HepG2 (cell line): Measurements from ENCODE around the gene CCDC57. TPM values are rescaled to one million over a fixed set of nuclear protein-coding genes. Genes with fewer than 3 reads are reported as not detected.
A peak's percentile ranks its signal among the peaks of the same experiment; 100 is the strongest.

Experiments used
- CENPT ChIP-seq: sonication (generic); formaldehyde crosslinking; IDR thresholded peaks from 2 replicates; pipeline ENCODE4 v1.8.0; 2022; ENCODE audit warnings: low read depth, mild to moderate bottlenecking, moderate library complexity, missing genetic modification reagents
- JUN ChIP-seq: sonication (generic); formaldehyde crosslinking; IDR thresholded peaks from 2 replicates; pipeline ENCODE4 v1.4.0; 2020; ENCODE audit warnings: mild to moderate bottlenecking, missing genetic modification reagents
- RCOR2 ChIP-seq: IDR thresholded peaks from 2 replicates; pipeline ENCODE4 v1.6.1; 2016; ENCODE audit warnings: missing biosample characterization, missing genetic modification reagents
- RFX3 ChIP-seq: IDR thresholded peaks from 2 replicates; pipeline ENCODE4 v1.6.1; 2016; ENCODE audit warnings: missing biosample characterization, missing genetic modification reagents
- SIX4 ChIP-seq: sonication (generic); formaldehyde crosslinking; IDR thresholded peaks from 2 replicates; pipeline ENCODE4 v1.4.0; 2020; ENCODE audit warnings: missing genetic modification reagents
- ZBTB21 ChIP-seq: sonication (generic); formaldehyde crosslinking; IDR thresholded peaks from 2 replicates; pipeline ENCODE4 v1.4.0; 2020; ENCODE audit warnings: missing genetic modification reagents
- ZFP36L1 ChIP-seq: sonication (generic); formaldehyde crosslinking; IDR thresholded peaks from 2 replicates; pipeline ENCODE4 v1.8.0; 2022; ENCODE audit warnings: mild to moderate bottlenecking, missing genetic modification reagents, moderate library complexity
- ZNF17 ChIP-seq: sonication (generic); formaldehyde crosslinking; IDR thresholded peaks from 2 replicates; pipeline ENCODE4 v1.5.0; 2020; ENCODE audit warnings: mild to moderate bottlenecking, missing genetic modification reagents
- ZNF225 ChIP-seq: sonication (generic); formaldehyde crosslinking; IDR thresholded peaks from 2 replicates; pipeline ENCODE4 v1.4.0; 2020; ENCODE audit warnings: mild to moderate bottlenecking, missing genetic modification reagents
- ZNF337 ChIP-seq: sonication (generic); formaldehyde crosslinking; IDR thresholded peaks from 2 replicates; pipeline ENCODE4 v1.5.1; 2020; ENCODE audit warnings: missing genetic modification reagents, low read depth, mild to moderate bottlenecking, borderline replicate concordance
- ZNF430 ChIP-seq: sonication (generic); formaldehyde crosslinking; IDR thresholded peaks from 2 replicates; pipeline ENCODE4 v1.9.0; 2021; ENCODE audit warnings: mild to moderate bottlenecking, missing genetic modification reagents
- ZNF446 ChIP-seq: sonication (generic); formaldehyde crosslinking; IDR thresholded peaks from 2 replicates; pipeline ENCODE4 v1.5.0; 2020; ENCODE audit warnings: mild to moderate bottlenecking, missing genetic modification reagents
- ZNF670 ChIP-seq: sonication (generic); formaldehyde crosslinking; IDR thresholded peaks from 2 replicates; pipeline ENCODE4 v1.8.0; 2022; ENCODE audit warnings: mild to moderate bottlenecking, missing genetic modification reagents, borderline replicate concordance
- polyA plus RNA-seq, 8 experiments: library from polyadenylated mRNA; depleted of rRNA in 3 of 8; stranded (reverse) in 7 of 8; unstranded in 1 of 8; fragments of >200 nt; fragmentation: Illumina TruSeq in 4 of 8; extraction: Trizol in 4 of 8; gene quantifications; 2 replicates each; pipeline versions ENCODE4 v1.2.1 to v1.2.3, GENCODE V29; 2011 to 2016; ENCODE audit warnings: low read depth in 4 of 8, missing spikeins in 1 of 8, mixed read lengths in 1 of 8; ENCODE audit not compliant: insufficient read depth in 1 of 8
- total RNA-seq, 5 experiments: library from RNA; depleted of rRNA; stranded (reverse); fragments of >200 nt; fragmentation: Illumina TruSeq; extraction: Trizol; gene quantifications; 2 replicates each; pipeline ENCODE4 v1.2.3, GENCODE V29; 2016; ENCODE audit warnings: low read depth in 1 of 5
- TF ChIP-seq, protein P1 (sequence below): sonication (generic); formaldehyde crosslinking; IDR thresholded peaks from 2 replicates; pipeline ENCODE4 v1.4.0; 2020; ENCODE audit warnings: mild to moderate bottlenecking, missing genetic modification reagents, borderline replicate concordance
- TF ChIP-seq, protein P2 (sequence below): sonication (generic); formaldehyde crosslinking; IDR thresholded peaks from 2 replicates; pipeline ENCODE4 v1.5.1; 2020; ENCODE audit warnings: mild to moderate bottlenecking, missing genetic modification reagents, moderate library complexity
- TF ChIP-seq, protein P3 (sequence below): sonication (generic); formaldehyde crosslinking; IDR thresholded peaks from 2 replicates; pipeline ENCODE4 v1.5.0; 2020; ENCODE audit warnings: missing genetic modification reagents, mild to moderate bottlenecking, borderline replicate concordance
- TF ChIP-seq, protein P4 (sequence below): IDR thresholded peaks from 2 replicates; pipeline ENCODE4 v1.6.1; 2016; ENCODE audit warnings: control low read depth
- TF ChIP-seq, protein P5 (sequence below): sonication (generic); formaldehyde crosslinking; IDR thresholded peaks from 2 replicates; pipeline ENCODE4 v1.4.0; 2020; ENCODE audit warnings: missing genetic modification reagents
- TF ChIP-seq, protein P6 (sequence below): IDR thresholded peaks from 2 replicates; pipeline ENCODE4 v1.6.1; 2016; ENCODE audit warnings: mild to moderate bottlenecking

Gene CCDC57
- total and polyA plus RNA-seq, 2 of the 13 experiments (the other 11 are each of a cell fraction or from before 2014, with no cell fraction given): 59.3 to 59.9 TPM

DNA sequence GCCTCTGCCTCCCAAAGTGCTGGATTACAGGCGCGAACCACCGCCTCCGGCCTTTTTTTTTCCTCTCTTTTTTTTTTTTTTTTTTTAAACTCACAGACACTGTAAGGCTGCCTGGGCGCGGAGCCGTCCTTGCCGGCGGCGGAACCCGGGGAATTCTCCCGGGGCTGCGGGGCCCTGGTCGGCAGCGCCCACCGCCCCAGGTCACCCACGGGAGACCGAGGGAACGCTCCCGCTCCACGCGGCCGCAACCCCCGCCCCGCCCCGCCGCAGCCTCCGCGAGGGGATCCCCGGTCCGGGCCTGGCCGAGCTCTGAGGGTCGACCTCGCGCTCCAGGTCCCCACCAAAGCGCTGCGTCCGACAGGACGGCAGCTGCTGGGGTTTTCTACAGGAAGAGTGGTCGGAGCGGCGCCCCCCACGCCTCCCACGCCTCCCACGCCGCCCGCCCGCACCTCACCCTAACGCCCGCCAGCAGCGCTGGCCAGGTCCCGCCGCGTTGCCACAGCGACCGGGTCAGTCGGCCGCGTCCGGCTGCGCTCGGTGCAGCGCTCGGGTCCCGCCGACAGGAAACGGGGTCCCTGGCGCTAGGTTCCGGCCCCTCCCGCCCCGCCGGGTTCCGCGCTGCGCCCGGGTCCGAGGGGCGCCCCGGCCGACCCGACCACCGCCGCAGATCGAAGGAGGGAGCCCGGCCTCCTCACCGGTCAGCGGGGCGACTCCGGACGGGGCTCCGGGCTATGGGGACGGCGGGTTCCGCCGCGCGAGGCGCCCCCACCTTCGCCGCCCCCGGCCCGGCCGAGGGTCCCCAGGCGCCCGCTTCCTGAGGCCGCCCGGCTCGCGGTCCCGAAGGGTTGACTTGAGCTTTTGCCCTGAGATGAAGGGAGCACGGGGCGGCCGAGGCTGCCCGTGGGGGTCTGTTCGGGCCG is at the start of gene CCDC57 (continued):
- TF ChIP-seq ZNF670 (CRISPR knock-in tag): peak; percentile 15; the same call in 1 of the 2 replicates
- TF ChIP-seq, protein P1, sequence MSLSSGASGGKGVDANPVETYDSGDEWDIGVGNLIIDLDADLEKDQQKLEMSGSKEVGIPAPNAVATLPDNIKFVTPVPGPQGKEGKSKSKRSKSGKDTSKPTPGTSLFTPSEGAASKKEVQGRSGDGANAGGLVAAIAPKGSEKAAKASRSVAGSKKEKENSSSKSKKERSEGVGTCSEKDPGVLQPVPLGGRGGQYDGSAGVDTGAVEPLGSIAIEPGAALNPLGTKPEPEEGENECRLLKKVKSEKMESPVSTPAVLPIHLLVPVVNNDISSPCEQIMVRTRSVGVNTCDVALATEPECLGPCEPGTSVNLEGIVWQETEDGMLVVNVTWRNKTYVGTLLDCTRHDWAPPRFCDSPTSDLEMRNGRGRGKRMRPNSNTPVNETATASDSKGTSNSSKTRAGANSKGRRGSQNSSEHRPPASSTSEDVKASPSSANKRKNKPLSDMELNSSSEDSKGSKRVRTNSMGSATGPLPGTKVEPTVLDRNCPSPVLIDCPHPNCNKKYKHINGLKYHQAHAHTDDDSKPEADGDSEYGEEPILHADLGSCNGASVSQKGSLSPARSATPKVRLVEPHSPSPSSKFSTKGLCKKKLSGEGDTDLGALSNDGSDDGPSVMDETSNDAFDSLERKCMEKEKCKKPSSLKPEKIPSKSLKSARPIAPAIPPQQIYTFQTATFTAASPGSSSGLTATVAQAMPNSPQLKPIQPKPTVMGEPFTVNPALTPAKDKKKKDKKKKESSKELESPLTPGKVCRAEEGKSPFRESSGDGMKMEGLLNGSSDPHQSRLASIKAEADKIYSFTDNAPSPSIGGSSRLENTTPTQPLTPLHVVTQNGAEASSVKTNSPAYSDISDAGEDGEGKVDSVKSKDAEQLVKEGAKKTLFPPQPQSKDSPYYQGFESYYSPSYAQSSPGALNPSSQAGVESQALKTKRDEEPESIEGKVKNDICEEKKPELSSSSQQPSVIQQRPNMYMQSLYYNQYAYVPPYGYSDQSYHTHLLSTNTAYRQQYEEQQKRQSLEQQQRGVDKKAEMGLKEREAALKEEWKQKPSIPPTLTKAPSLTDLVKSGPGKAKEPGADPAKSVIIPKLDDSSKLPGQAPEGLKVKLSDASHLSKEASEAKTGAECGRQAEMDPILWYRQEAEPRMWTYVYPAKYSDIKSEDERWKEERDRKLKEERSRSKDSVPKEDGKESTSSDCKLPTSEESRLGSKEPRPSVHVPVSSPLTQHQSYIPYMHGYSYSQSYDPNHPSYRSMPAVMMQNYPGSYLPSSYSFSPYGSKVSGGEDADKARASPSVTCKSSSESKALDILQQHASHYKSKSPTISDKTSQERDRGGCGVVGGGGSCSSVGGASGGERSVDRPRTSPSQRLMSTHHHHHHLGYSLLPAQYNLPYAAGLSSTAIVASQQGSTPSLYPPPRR (CRISPR knock-in tag): no peak
- TF ChIP-seq RFX3: peak; percentile 84
- TF ChIP-seq ZNF225 (CRISPR knock-in tag): 0 out of 2 replicates have a peak, but pooled peaks have one; percentile 74
- TF ChIP-seq, protein P2, sequence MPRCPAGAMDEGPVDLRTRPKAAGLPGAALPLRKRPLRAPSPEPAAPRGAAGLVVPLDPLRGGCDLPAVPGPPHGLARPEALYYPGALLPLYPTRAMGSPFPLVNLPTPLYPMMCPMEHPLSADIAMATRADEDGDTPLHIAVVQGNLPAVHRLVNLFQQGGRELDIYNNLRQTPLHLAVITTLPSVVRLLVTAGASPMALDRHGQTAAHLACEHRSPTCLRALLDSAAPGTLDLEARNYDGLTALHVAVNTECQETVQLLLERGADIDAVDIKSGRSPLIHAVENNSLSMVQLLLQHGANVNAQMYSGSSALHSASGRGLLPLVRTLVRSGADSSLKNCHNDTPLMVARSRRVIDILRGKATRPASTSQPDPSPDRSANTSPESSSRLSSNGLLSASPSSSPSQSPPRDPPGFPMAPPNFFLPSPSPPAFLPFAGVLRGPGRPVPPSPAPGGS (CRISPR knock-in tag): peak; percentile 69; the same call in 1 of the 2 replicates
- TF ChIP-seq CENPT: 0 out of 2 replicates have a peak, but pooled peaks have one; percentile 76
- TF ChIP-seq ZNF430 (CRISPR knock-in tag): peak; percentile 70; the same call in 1 of the 2 replicates
- TF ChIP-seq, protein P3, sequence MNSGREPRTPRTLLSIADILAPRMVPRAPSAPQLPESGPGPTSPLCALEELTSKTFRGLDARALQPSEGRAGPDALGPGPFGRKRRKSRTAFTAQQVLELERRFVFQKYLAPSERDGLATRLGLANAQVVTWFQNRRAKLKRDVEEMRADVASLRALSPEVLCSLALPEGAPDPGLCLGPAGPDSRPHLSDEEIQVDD: no peak; the same call in 1 of the 2 replicates
- TF ChIP-seq, protein P4, sequence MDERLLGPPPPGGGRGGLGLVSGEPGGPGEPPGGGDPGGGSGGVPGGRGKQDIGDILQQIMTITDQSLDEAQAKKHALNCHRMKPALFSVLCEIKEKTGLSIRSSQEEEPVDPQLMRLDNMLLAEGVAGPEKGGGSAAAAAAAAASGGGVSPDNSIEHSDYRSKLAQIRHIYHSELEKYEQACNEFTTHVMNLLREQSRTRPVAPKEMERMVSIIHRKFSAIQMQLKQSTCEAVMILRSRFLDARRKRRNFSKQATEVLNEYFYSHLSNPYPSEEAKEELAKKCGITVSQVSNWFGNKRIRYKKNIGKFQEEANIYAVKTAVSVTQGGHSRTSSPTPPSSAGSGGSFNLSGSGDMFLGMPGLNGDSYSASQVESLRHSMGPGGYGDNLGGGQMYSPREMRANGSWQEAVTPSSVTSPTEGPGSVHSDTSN (CRISPR knock-in tag): no peak
- TF ChIP-seq, protein P5, sequence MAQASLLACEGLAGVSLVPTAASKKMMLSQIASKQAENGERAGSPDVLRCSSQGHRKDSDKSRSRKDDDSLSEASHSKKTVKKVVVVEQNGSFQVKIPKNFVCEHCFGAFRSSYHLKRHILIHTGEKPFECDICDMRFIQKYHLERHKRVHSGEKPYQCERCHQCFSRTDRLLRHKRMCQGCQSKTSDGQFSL: peak; percentile 58; the same call in 1 of the 2 replicates
- TF ChIP-seq ZNF446 (CRISPR knock-in tag): no peak
- TF ChIP-seq ZBTB21: no peak
- TF ChIP-seq, protein P6, sequence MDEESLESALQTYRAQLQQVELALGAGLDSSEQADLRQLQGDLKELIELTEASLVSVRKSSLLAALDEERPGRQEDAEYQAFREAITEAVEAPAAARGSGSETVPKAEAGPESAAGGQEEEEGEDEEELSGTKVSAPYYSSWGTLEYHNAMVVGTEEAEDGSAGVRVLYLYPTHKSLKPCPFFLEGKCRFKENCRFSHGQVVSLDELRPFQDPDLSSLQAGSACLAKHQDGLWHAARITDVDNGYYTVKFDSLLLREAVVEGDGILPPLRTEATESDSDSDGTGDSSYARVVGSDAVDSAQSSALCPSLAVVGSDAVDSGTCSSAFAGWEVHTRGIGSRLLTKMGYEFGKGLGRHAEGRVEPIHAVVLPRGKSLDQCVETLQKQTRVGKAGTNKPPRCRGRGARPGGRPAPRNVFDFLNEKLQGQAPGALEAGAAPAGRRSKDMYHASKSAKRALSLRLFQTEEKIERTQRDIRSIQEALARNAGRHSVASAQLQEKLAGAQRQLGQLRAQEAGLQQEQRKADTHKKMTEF (CRISPR knock-in tag): peak; percentile 44; the same call in 1 of the 2 replicates
- TF ChIP-seq JUN (CRISPR knock-in tag): peak; percentile 73
- no peak for TF ChIP-seq ZNF337
- no peak for TF ChIP-seq ZNF17 (CRISPR knock-in tag)
- peak; percentile 81; the same call in 1 of the 2 replicates for TF ChIP-seq ZFP36L1 (CRISPR knock-in tag)
- no peak; the same call in 1 of the 2 replicates for TF ChIP-seq SIX4 (CRISPR knock-in tag)
- peak; percentile 57; the same call in 1 of the 2 replicates for TF ChIP-seq RCOR2 (CRISPR knock-in tag)
